K562 (cell line): ENCODE data around the gene FYB2. TPM values are rescaled to one million over a fixed set of nuclear protein-coding genes. Genes with fewer than 3 reads are reported as not detected.

Experiments
- ATAC-seq: fragments of 200-7000 bp; cut with Tn5 transposase; 3 replicates; pipeline ENCODE4 v1.9.1; 2020; ENCODE audit warnings: moderate library complexity
- BruUV-seq: library from RNA; stranded (reverse); fragments of 400-500 nt; replicated peaks from 2 replicates; lab custom pipeline; 2021; lab: Mats Ljungman, UMichigan
- CTCF ChIA-PET: fragments of 300-600 bp; formaldehyde crosslinking; extraction: SDS; loops from one replicate; lab custom pipeline; 2021; ENCODE audit warnings: low intra/inter-chr PET ratio; lab: Yijun Ruan, JAX
- POLR2A ChIA-PET: fragments of 300-600, 350-650 bp; sonication (Branson Sonifier 250); formaldehyde crosslinking; extraction: SDS; loops from one replicate; lab custom pipeline; 2021; ENCODE audit warnings: antibody characterized with exemption, inconsistent platforms; lab: Yijun Ruan, JAX
- DNase-seq, 4 experiments: peaks; one replicate each; pipeline versions ENCODE4 v3.0.0 to v3.0.0-alpha.2; 2011 to 2018; ENCODE audit warnings: low spot score in 3 of 4, mixed read lengths in 3 of 4; ENCODE audit errors: extremely low read depth in 1 of 4
- FAIRE-seq: peaks from 2 replicates; lab custom pipeline; 2011; peaks lifted over from hg19 to GRCh38; lab: Jason Lieb, UNC
- H2AFZ ChIP-seq: 2 replicates; pipeline ENCODE4 v1.6.0; 2011; ENCODE audit warnings: low read depth, low read length, control low read depth, inconsistent platforms
- H3K27ac ChIP-seq: fragments of 200-600 bp; 3 replicates; pipeline ENCODE4 v1.8.0; 2011; ENCODE audit warnings: low read depth, mild to moderate bottlenecking, control low read depth, inconsistent platforms, low read length, moderate library complexity, mixed read lengths; ENCODE audit errors: extremely low read depth
- H3K27me3 ChIP-seq, 2 experiments: fragments of 300-600 bp in 1 of 2; 2 replicates in 1 of 2; 3 replicates in 1 of 2; pipeline versions ENCODE4 v1.6.0 to v1.8.0; 2011; ENCODE audit warnings: inconsistent platforms in 2 of 2, low read length in 2 of 2, mild to moderate bottlenecking in 1 of 2, mixed read lengths in 1 of 2, moderate library complexity in 1 of 2; ENCODE audit not compliant: control insufficient read depth in 2 of 2, insufficient read depth in 2 of 2
- H3K36me3 ChIP-seq: fragments of 300-600 bp; 3 replicates; pipeline ENCODE4 v1.8.0; 2011; ENCODE audit warnings: mild to moderate bottlenecking, low read length, inconsistent platforms; ENCODE audit not compliant: control insufficient read depth, insufficient read depth
- H3K4me1 ChIP-seq, 2 experiments: fragments of 200-600 bp in 1 of 2; replicated peaks in 1 of 2; 2 replicates in 1 of 2; 3 replicates in 1 of 2; pipeline versions ENCODE4 v1.5.1 to v1.8.0; 2011; ENCODE audit warnings: inconsistent platforms in 2 of 2, low read length in 2 of 2, mild to moderate bottlenecking in 1 of 2, mixed read lengths in 1 of 2, moderate library complexity in 1 of 2; ENCODE audit not compliant: control insufficient read depth in 2 of 2, insufficient read depth in 2 of 2
- H3K4me2 ChIP-seq: 2 replicates; pipeline ENCODE4 v1.6.1; 2011; ENCODE audit warnings: low read length, control low read depth, inconsistent platforms, mixed read lengths; ENCODE audit not compliant: insufficient read depth
- H3K4me3 ChIP-seq: fragments of 200-600 bp; sonication (generic), shearing (Covaris generic); 2 replicates; pipeline ENCODE4 v1.5.1; 2016; ENCODE audit warnings: control low read depth, inconsistent platforms
- H3K79me2 ChIP-seq: fragments of 200-600 bp; 3 replicates; pipeline ENCODE4 v1.8.0; 2011; ENCODE audit warnings: low read length, inconsistent platforms; ENCODE audit not compliant: control insufficient read depth, insufficient read depth
- H3K9ac ChIP-seq, 2 experiments: 2 replicates each; pipeline versions ENCODE4 v1.6.0 to v1.6.1; 2011; ENCODE audit warnings: low read depth in 2 of 2, low read length in 2 of 2, control low read depth in 1 of 2, inconsistent platforms in 1 of 2, mild to moderate bottlenecking in 1 of 2, mixed read lengths in 1 of 2; ENCODE audit not compliant: insufficient read depth in 1 of 2
- H3K9me1 ChIP-seq: one replicate; pipeline ENCODE4 v1.6.0; 2011; ENCODE audit warnings: inconsistent platforms, mild to moderate bottlenecking, low read length, moderate library complexity; ENCODE audit not compliant: control insufficient read depth, insufficient read depth
- H3K9me3 ChIP-seq: replicated peaks from 2 replicates; pipeline ENCODE4 v1.5.1; 2011; ENCODE audit warnings: low read depth, low read length, inconsistent platforms; ENCODE audit not compliant: control insufficient read depth, insufficient read depth
- H4K20me1 ChIP-seq: replicated peaks from 2 replicates; pipeline ENCODE4 v1.6.1; 2011; ENCODE audit warnings: low read length, inconsistent platforms, mixed read lengths; ENCODE audit not compliant: control insufficient read depth, insufficient read depth
- ARID3A ChIP-seq: IDR thresholded peaks from 2 replicates; pipeline ENCODE4 v1.6.1; 2012; ENCODE audit warnings: low read depth, low read length, improper control_type of control experiment, borderline replicate concordance
- FOXK2 ChIP-seq, 2 experiments: fragments of 450-650 bp; IDR thresholded peaks in 1 of 2; conservative IDR thresholded peaks in 1 of 2; 2 replicates each; pipeline ENCODE4 v1.6.1; 2016; ENCODE audit warnings: low read depth in 2 of 2, mild to moderate bottlenecking in 1 of 2
- HNRNPH1 ChIP-seq: fragments of 200-400 bp; formaldehyde crosslinking; optimal IDR thresholded peaks from 2 replicates; pipeline ENCODE3; 2017; ENCODE audit warnings: low read depth, mild to moderate bottlenecking, low read length, moderate library complexity
- MEF2A ChIP-seq: IDR thresholded peaks from 2 replicates; pipeline ENCODE4 v1.6.1; 2011; ENCODE audit warnings: low read depth, mild to moderate bottlenecking, low read length, moderate library complexity; ENCODE audit not compliant: control insufficient read depth
- NCOA6 ChIP-seq: fragments of 450-650 bp; IDR thresholded peaks from 2 replicates; pipeline ENCODE4 v1.6.1; 2017; ENCODE audit warnings: mild to moderate bottlenecking
- PHB ChIP-seq: fragments of 250-450 bp; sonication (Bioruptor Pico); IDR thresholded peaks from 2 replicates; pipeline ENCODE4 v1.5.0; 2021
- PREB ChIP-seq: sonication (generic); formaldehyde crosslinking; IDR thresholded peaks from 2 replicates; pipeline ENCODE4 v1.8.1; 2023; ENCODE audit warnings: mild to moderate bottlenecking, missing genetic modification reagents
- SMAD3 ChIP-seq: fragments of 450-650 bp; formaldehyde crosslinking; conservative IDR thresholded peaks from 2 replicates; pipeline ENCODE4 v1.4.0; 2020; ENCODE audit warnings: mild to moderate bottlenecking
- SMC3 ChIP-seq: conservative IDR thresholded peaks from 2 replicates; pipeline ENCODE4 v1.6.1; 2011; ENCODE audit warnings: low read depth, low read length, improper control_type of control experiment; ENCODE audit not compliant: insufficient read depth
- XRCC3 ChIP-seq: fragments of 450-650 bp; IDR thresholded peaks from 2 replicates; pipeline ENCODE4 v1.6.1; 2017; ENCODE audit warnings: mild to moderate bottlenecking, moderate library complexity
- ZFP30 ChIP-seq: fragments of 250-450 bp; sonication (Bioruptor Pico); IDR thresholded peaks from 2 replicates; pipeline ENCODE4 v1.8.0; 2022; ENCODE audit warnings: moderate library complexity, mild to moderate bottlenecking, inconsistent platforms, borderline replicate concordance
- ZNF3 ChIP-seq: fragments of 250-450 bp; sonication (Bioruptor Pico); IDR thresholded peaks from 2 replicates; pipeline ENCODE4 v1.5.0; 2021; ENCODE audit warnings: mild to moderate bottlenecking, moderate library complexity
- ZNF551 ChIP-seq: fragments of 250-450 bp; sonication (Bioruptor Pico); IDR thresholded peaks from 2 replicates; pipeline ENCODE4 v1.5.0; 2021; ENCODE audit warnings: mild to moderate bottlenecking, moderate library complexity
- ZNF609 ChIP-seq: sonication (generic); formaldehyde crosslinking; IDR thresholded peaks from 2 replicates; pipeline ENCODE4 v1.8.1; 2023; ENCODE audit warnings: missing genetic modification reagents, mild to moderate bottlenecking, borderline replicate concordance
- ZNF764 ChIP-seq: fragments of 250-450 bp; sonication (Bioruptor Pico); IDR thresholded peaks from 2 replicates; pipeline ENCODE4 v1.4.0; 2020; ENCODE audit warnings: low read depth, mild to moderate bottlenecking, moderate library complexity
- WGBS: fragments of 100-300 bp; shearing (Covaris generic); methylation state at CpG from one replicate; pipeline ENCODE4 v1.1.6; 2016; ENCODE audit warnings: low coverage, mixed read lengths; ENCODE audit not compliant: insufficient coverage; ENCODE audit errors: missing lambda C conversion rate; 5-methylcytosine and 5-hydroxymethylcytosine counted together
- in situ Hi-C: fragments of 300-500 bp; cut with MboI; formaldehyde crosslinking; loops from 4 replicates; pipeline ENCODE4 v1.15.0; 2018; ENCODE audit warnings: inconsistent platforms, mixed read lengths
- intact Hi-C: fragments of 100-400 bp; cut with micrococcal nuclease; formaldehyde crosslinking; loops from 2 replicates; pipeline ENCODE4 v1.14.2; 2022
- polyA plus RNA-seq, 8 experiments: library from polyadenylated mRNA; depleted of rRNA in 4 of 8; stranded (reverse) in 5 of 8; unstranded in 3 of 8; fragments of >200 nt; fragmentation: Nextera tagmentation in 2 of 8; fragmentation: Illumina TruSeq in 1 of 8; extraction: Ambion mirVana in 2 of 8; extraction: Trizol in 1 of 8; gene quantifications; 2 replicates each; pipeline versions ENCODE4 v1.2.1 to v1.2.3, GENCODE V29; 2011 to 2014; ENCODE audit warnings: inconsistent platforms in 1 of 8, missing spikeins in 1 of 8
- total RNA-seq, 7 experiments: library from RNA; depleted of rRNA in 6 of 7; stranded (reverse); fragments of >200 nt in 6 of 7; fragmentation: Illumina TruSeq in 2 of 7; extraction: Trizol in 2 of 7; gene quantifications; 2 replicates each; pipeline versions ENCODE4 v1.2.1 to v1.2.3, GENCODE V29; 2011 to 2021; ENCODE audit warnings: low replicate concordance in 1 of 7

The FYB2 gene
- total and polyA plus RNA-seq, 9 of the 15 experiments (the other 6 are each of a cell fraction or from before 2014, with no cell fraction given): not detected

GRCh38 chr1:56824938-56825337 is 5.7 kb upstream of the FYB2 start:
- Histone ChIP-seq H3K9me1 (no peaks in the 10 kb centered on the region), H3K36me3 (no peaks in the 10 kb centered on the region), H3K4me2 (no peak overlapping the region), H3K9me3 (no peaks in the 10 kb centered on the region), H3K4me1 (no peaks in the 10 kb centered on the region), H3K27me3 (peaks cover 0 to 4% of the 10 kb centered on the region in 2 experiments; a peak in 1 of 5 replicates), H4K20me1 (no peaks in the 10 kb centered on the region; the same call in 1 of the 2 replicates), H3K27ac (no peak overlapping the region), H3K4me3 (no peak overlapping the region), H3K79me2 (no peaks in the 10 kb centered on the region), H3K9ac (no peak overlapping the region), H2AFZ (no peak overlapping the region)
- intact Hi-C loops: loop anchor here (5.0 kb wide), 3 partner anchors 238 to 1538 kb away; no protein-coding TSS in a partner anchor
- ChIA-PET CTCF (no interaction called here), POLR2A (no interaction called here)
- WGBS: 0% methylated on average over 1 of the region's 1 CpG
- no peak for FAIRE-seq
- no peak for DNase-seq
- no TSS peak for BruUV-seq
- in situ Hi-C loops: loop anchor here (10.0 to 25.0 kb wide), 2 partner anchors 140 to 1212 kb away; partner anchors contain the start of gene C8B
- ATAC-seq: no peak
- TF ChIP-seq FOXK2 (conservative IDR thresholded peaks at IDR 0.05 in 1 of 2, IDR thresholded peaks at IDR 0.05 in 1 of 2; ENCODE audit: low read depth in 2 of 2) (no peak), ZNF551 (no peak), MEF2A (no peak), ZNF3 (CRISPR knock-in tag) (no peak), NCOA6 (no peak), PREB (CRISPR knock-in tag) (no peak), ZNF764 (CRISPR knock-in tag) (no peak), ARID3A (no peak), SMC3 (no peak), ZFP30 (CRISPR knock-in tag) (no peak), PHB (CRISPR knock-in tag) (no peak), SMAD3 (CRISPR knock-in tag) (no peak), ZNF609 (CRISPR knock-in tag) (no peak), HNRNPH1 (no peak), XRCC3 (no peak)
